H9 (cell line): ENCODE results near the gene ADCY1. TPM values are rescaled to one million over a fixed set of nuclear protein-coding genes. Genes with fewer than 3 reads are reported as not detected.
A peak's percentile ranks its signal among the peaks of the same experiment; 100 is the strongest.

Experiments
- DNase-seq: peaks from one replicate; pipeline ENCODE4 v3.0.0-alpha.2; 2017
- H2AFZ ChIP-seq: one replicate; pipeline ENCODE4 v1.6.1; 2013; ENCODE audit warnings: mild to moderate bottlenecking, low read length, control low read depth, moderate library complexity
- H2AK5ac ChIP-seq: 2 replicates; pipeline ENCODE4 v1.6.1; 2013; ENCODE audit warnings: low read length, control low read depth, mixed read lengths; ENCODE audit not compliant: insufficient read length
- H2BK120ac ChIP-seq: one replicate; pipeline ENCODE4 v1.6.1; 2013; ENCODE audit warnings: low read depth, mild to moderate bottlenecking, low read length, control low read depth, inconsistent platforms; ENCODE audit not compliant: poor library complexity, severe bottlenecking
- H2BK12ac ChIP-seq: 2 replicates; pipeline ENCODE4 v1.6.1; 2013; ENCODE audit warnings: low read length, control low read depth, mixed read lengths, low read depth; ENCODE audit not compliant: insufficient read length
- H2BK15ac ChIP-seq: 2 replicates; pipeline ENCODE4 v1.6.1; 2013; ENCODE audit warnings: low read depth, low read length, control low read depth
- H2BK20ac ChIP-seq: one replicate; pipeline ENCODE4 v1.6.1; 2013; ENCODE audit warnings: low read depth, mild to moderate bottlenecking, low read length, control low read depth, inconsistent platforms; ENCODE audit not compliant: poor library complexity, severe bottlenecking
- H2BK5ac ChIP-seq: 2 replicates; pipeline ENCODE4 v1.6.1; 2013; ENCODE audit warnings: low read length, control low read depth, mixed read lengths; ENCODE audit not compliant: insufficient read length
- H3K14ac ChIP-seq: 2 replicates; pipeline ENCODE4 v1.6.1; 2013; ENCODE audit warnings: low read length, control low read depth; ENCODE audit not compliant: insufficient read depth
- H3K18ac ChIP-seq: 2 replicates; pipeline ENCODE4 v1.6.1; 2013; ENCODE audit warnings: low read depth, mild to moderate bottlenecking, mixed read lengths, low read length, control low read depth; ENCODE audit not compliant: insufficient read length
- H3K23ac ChIP-seq: 2 replicates; pipeline ENCODE4 v1.6.1; 2013; ENCODE audit warnings: low read length, control low read depth, mixed read lengths, low read depth; ENCODE audit not compliant: insufficient read length
- H3K23me2 ChIP-seq: 2 replicates; pipeline ENCODE4 v1.6.1; 2013; ENCODE audit warnings: low read depth, mild to moderate bottlenecking, mixed read lengths, low read length, control low read depth; ENCODE audit not compliant: insufficient read length, poor library complexity, severe bottlenecking
- H3K27ac ChIP-seq: 2 replicates; pipeline ENCODE4 v1.5.1; 2013; ENCODE audit warnings: low read length, control low read depth, mixed read lengths, low read depth; ENCODE audit not compliant: insufficient read length
- H3K27me3 ChIP-seq: 2 replicates; pipeline ENCODE4 v1.6.1; 2013; ENCODE audit warnings: low read length, control low read depth, inconsistent platforms; ENCODE audit not compliant: insufficient read depth
- H3K4ac ChIP-seq: 2 replicates; pipeline ENCODE4 v1.6.1; 2013; ENCODE audit warnings: low read depth, mild to moderate bottlenecking, control low read depth, inconsistent platforms, low read length, moderate library complexity
- H3K4me1 ChIP-seq: 2 replicates; pipeline ENCODE4 v1.6.1; 2013; ENCODE audit warnings: low read length, control low read depth, inconsistent platforms; ENCODE audit not compliant: insufficient read depth
- H3K4me2 ChIP-seq: 2 replicates; pipeline ENCODE4 v1.6.1; 2013; ENCODE audit warnings: low read length, control low read depth, mixed read lengths; ENCODE audit not compliant: insufficient read length, insufficient read depth
- H3K56ac ChIP-seq: 2 replicates; pipeline ENCODE4 v1.6.1; 2013; ENCODE audit warnings: low read depth, mild to moderate bottlenecking, mixed read lengths, low read length, control low read depth; ENCODE audit not compliant: insufficient read length
- H3K79me1 ChIP-seq: 2 replicates; pipeline ENCODE4 v1.6.1; 2013; ENCODE audit warnings: low read depth, mild to moderate bottlenecking, moderate library complexity, low read length, control low read depth, inconsistent platforms; ENCODE audit not compliant: insufficient read depth, poor library complexity, severe bottlenecking
- H3K79me2 ChIP-seq: 2 replicates; pipeline ENCODE4 v1.6.1; 2013; ENCODE audit warnings: low read length, control low read depth, inconsistent platforms; ENCODE audit not compliant: insufficient read depth
- H3K9ac ChIP-seq: 2 replicates; pipeline ENCODE4 v1.6.1; 2013; ENCODE audit warnings: low read length, control low read depth, mixed read lengths; ENCODE audit not compliant: insufficient read length; ENCODE audit errors: extremely low read depth
- H3K9me3 ChIP-seq: one replicate; pipeline ENCODE4 v1.6.1; 2013; ENCODE audit warnings: low read depth, low read length, inconsistent platforms; ENCODE audit not compliant: control insufficient read depth
- H3T11ph ChIP-seq: one replicate; pipeline ENCODE4 v1.6.1; 2013; ENCODE audit warnings: mild to moderate bottlenecking, low read length, control low read depth, inconsistent platforms
- H4K20me1 ChIP-seq: one replicate; pipeline ENCODE4 v1.6.1; 2013; ENCODE audit not compliant: control insufficient read depth, insufficient read length, insufficient read depth
- H4K5ac ChIP-seq: 2 replicates; pipeline ENCODE4 v1.6.1; 2013; ENCODE audit warnings: low read depth, mild to moderate bottlenecking, mixed read lengths, low read length, control low read depth; ENCODE audit not compliant: insufficient read length
- H4K8ac ChIP-seq: replicated peaks from 2 replicates; pipeline ENCODE4 v1.6.1; 2013; ENCODE audit warnings: low read length, control low read depth, mixed read lengths, low read depth; ENCODE audit not compliant: insufficient read length
- H4K91ac ChIP-seq: 2 replicates; pipeline ENCODE4 v1.6.1; 2013; ENCODE audit warnings: low read depth, mild to moderate bottlenecking, moderate library complexity, mixed read lengths, low read length, control low read depth; ENCODE audit not compliant: insufficient read length
- H3K27ac Mint-ChIP-seq, 3 experiments: 2 replicates in 2 of 3; 3 replicates in 1 of 3; pipeline ENCODE4 v1.8.0; 2020 to 2021; ENCODE audit warnings: mixed read lengths in 3 of 3, mild to moderate bottlenecking in 1 of 3, moderate library complexity in 1 of 3
- H3K27me3 Mint-ChIP-seq: 2 replicates; pipeline ENCODE4 v1.8.0; 2021; ENCODE audit warnings: low read depth, mild to moderate bottlenecking, moderate library complexity, mixed read lengths
- H3K36me3 Mint-ChIP-seq, 3 experiments: 2 replicates in 2 of 3; 3 replicates in 1 of 3; pipeline ENCODE4 v1.8.0; 2020 to 2021; ENCODE audit warnings: low read depth in 3 of 3, mixed read lengths in 3 of 3; ENCODE audit not compliant: insufficient read depth in 1 of 3
- H3K4me1 Mint-ChIP-seq, 2 experiments: 2 replicates each; pipeline ENCODE4 v1.8.0; 2020; ENCODE audit warnings: mixed read lengths in 2 of 2
- H3K4me3 Mint-ChIP-seq, 2 experiments: 2 replicates in 1 of 2; 3 replicates in 1 of 2; pipeline ENCODE4 v1.8.0; 2020 to 2021; ENCODE audit warnings: mild to moderate bottlenecking in 2 of 2, mixed read lengths in 2 of 2, moderate library complexity in 1 of 2
- H3K9me3 Mint-ChIP-seq, 2 experiments: 2 replicates in 1 of 2; 3 replicates in 1 of 2; pipeline ENCODE4 v1.8.0; 2020; ENCODE audit warnings: mild to moderate bottlenecking in 2 of 2, mixed read lengths in 2 of 2, moderate library complexity in 1 of 2
- WGBS: extraction: QIAGEN DNeasy Blood & Tissue Kit; methylation state at CpG from one replicate; pipeline ENCODE4 v1.1.7; 2013; ENCODE audit warnings: missing lambda C conversion rate, low lambda C conversion rate, mixed read lengths; ENCODE audit not compliant: insufficient read length; ENCODE audit errors: extremely low coverage; 5-methylcytosine and 5-hydroxymethylcytosine counted together
- total RNA-seq: library from RNA; stranded (reverse); gene quantifications from 2 replicates; pipeline ENCODE4 v1.2.1, GENCODE V29; 2021
- TF ChIP-seq, protein P1 (sequence below): fragments of 200-600 bp; sonication (generic); conservative IDR thresholded peaks from 3 replicates; pipeline ENCODE4 v1.8.0; 2021; ENCODE audit warnings: antibody characterized with exemption, mild to moderate bottlenecking

Gene ADCY1
- total RNA-seq, 1 experiment from 2014 or later, result 21.6 TPM

DNA sequence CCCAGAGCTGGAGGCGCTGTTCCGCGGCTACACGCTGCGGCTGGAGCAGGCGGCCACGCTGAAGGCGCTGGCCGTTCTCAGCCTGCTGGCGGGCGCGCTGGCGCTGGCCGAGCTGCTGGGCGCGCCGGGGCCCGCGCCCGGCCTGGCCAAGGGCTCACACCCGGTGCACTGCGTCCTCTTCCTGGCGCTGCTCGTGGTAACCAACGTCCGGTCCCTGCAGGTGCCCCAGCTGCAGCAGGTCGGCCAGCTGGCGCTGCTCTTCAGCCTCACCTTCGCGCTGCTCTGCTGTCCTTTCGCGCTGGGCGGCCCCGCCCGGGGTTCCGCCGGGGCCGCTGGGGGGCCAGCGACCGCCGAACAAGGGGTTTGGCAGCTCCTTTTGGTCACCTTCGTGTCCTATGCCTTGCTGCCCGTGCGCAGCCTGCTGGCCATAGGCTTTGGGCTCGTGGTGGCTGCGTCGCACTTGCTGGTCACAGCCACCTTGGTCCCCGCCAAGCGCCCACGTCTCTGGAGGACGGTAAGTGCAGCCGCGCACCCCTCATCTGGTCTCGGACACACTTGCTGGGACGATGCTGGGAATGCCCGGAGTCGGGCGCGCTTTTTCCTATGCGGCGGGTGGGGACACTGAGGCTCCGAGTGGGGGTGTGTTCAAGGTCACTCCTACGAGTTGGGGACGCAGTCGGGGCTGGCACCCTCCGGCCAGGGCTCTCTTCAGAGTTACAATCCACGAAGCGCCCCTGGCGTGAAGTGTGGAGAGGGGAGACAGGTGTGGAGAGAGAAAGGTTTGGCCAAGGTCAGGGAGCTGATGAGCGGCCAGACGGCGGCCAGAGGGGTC is 717 bp downstream of the ADCY1 start:
- TF ChIP-seq, protein P1, sequence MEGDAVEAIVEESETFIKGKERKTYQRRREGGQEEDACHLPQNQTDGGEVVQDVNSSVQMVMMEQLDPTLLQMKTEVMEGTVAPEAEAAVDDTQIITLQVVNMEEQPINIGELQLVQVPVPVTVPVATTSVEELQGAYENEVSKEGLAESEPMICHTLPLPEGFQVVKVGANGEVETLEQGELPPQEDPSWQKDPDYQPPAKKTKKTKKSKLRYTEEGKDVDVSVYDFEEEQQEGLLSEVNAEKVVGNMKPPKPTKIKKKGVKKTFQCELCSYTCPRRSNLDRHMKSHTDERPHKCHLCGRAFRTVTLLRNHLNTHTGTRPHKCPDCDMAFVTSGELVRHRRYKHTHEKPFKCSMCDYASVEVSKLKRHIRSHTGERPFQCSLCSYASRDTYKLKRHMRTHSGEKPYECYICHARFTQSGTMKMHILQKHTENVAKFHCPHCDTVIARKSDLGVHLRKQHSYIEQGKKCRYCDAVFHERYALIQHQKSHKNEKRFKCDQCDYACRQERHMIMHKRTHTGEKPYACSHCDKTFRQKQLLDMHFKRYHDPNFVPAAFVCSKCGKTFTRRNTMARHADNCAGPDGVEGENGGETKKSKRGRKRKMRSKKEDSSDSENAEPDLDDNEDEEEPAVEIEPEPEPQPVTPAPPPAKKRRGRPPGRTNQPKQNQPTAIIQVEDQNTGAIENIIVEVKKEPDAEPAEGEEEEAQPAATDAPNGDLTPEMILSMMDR, result peak; percentile 37; the same call in 2 of the 3 replicates
- no peaks in the 10 kb centered on the region for H3K9me3 ChIP-seq
- no peaks in the 10 kb centered on the region for H3K79me2 ChIP-seq
- no peak overlapping the region for H3K23ac ChIP-seq
- H4K8ac ChIP-seq, result no peak overlapping the region
- H2AK5ac ChIP-seq, result no peak overlapping the region
- DNase-seq, result peak; percentile 57
- H3K27me3 ChIP-seq, result peaks cover 25% of the 10 kb centered on the region; the same call in 1 of the 2 replicates
- Mint-ChIP-seq H3K27ac (no peak overlapping the region), H3K4me3 (peak overlapping the region; percentile 71 to 88), H3K27me3 (peaks cover 50% of the 10 kb centered on the region), H3K36me3 (no peaks in the 10 kb centered on the region; a peak in 1 of 7 replicates), H3K4me1 (peaks cover 46 to 57% of the 10 kb centered on the region in 2 experiments), H3K9me3 (peaks cover 0 to 3% of the 10 kb centered on the region in 2 experiments; a peak in 1 of 5 replicates)
- no peaks in the 10 kb centered on the region for H4K20me1 ChIP-seq
- no peak overlapping the region for H2BK5ac ChIP-seq
- no peak overlapping the region for H3K56ac ChIP-seq
- no peak overlapping the region for H3K27ac ChIP-seq
- peak overlapping the region; percentile 92 for H3K4me2 ChIP-seq
- H2BK120ac ChIP-seq, result no peak overlapping the region
- peaks cover 4% of the 10 kb centered on the region; the same call in 1 of the 2 replicates for H3K4me1 ChIP-seq
- no peak overlapping the region for H3K4ac ChIP-seq
- no peak overlapping the region for H3T11ph ChIP-seq
- no peak overlapping the region for H2BK12ac ChIP-seq
- no peaks in the 10 kb centered on the region for H3K79me1 ChIP-seq
- H4K5ac ChIP-seq, result no peak overlapping the region
- H2BK15ac ChIP-seq, result no peak overlapping the region
- peaks cover 19% of the 10 kb centered on the region for H3K23me2 ChIP-seq
- WGBS, result no CpG with 5 or more reads among the region's 72 CpGs
- no peak overlapping the region for H2BK20ac ChIP-seq
- no peak overlapping the region for H2AFZ ChIP-seq
- no peak overlapping the region for H4K91ac ChIP-seq
- H3K18ac ChIP-seq, result no peak overlapping the region
- H3K14ac ChIP-seq, result peak overlapping the region; percentile 84
- H3K9ac ChIP-seq, result no peak overlapping the region
